Astrocyte of the spinal cord (primary cell): ENCODE data around the gene SPSB3.
A peak's percentile ranks its signal among the peaks of the same experiment; 100 is the strongest.

Experiments used
- DNase-seq: peaks from one replicate; pipeline ENCODE4 v3.0.0; 2011; ENCODE audit warnings: low read depth, low spot score
- H3K4me3 ChIP-seq: 2 replicates; pipeline ENCODE4 v1.5.1; 2011; ENCODE audit warnings: low read depth, mild to moderate bottlenecking, low read length, moderate library complexity
- CTCF ChIP-seq: IDR thresholded peaks from 2 replicates; pipeline ENCODE4 v1.5.1; 2012; ENCODE audit warnings: low read depth, mild to moderate bottlenecking, low read length, inconsistent platforms
- in situ Hi-C: cut with HindIII; loops from 2 replicates; pipeline ENCODE4 v1.10.0; 2017; ENCODE audit warnings: low sequenced_read_pairs

SPSB3 gene

DNA sequence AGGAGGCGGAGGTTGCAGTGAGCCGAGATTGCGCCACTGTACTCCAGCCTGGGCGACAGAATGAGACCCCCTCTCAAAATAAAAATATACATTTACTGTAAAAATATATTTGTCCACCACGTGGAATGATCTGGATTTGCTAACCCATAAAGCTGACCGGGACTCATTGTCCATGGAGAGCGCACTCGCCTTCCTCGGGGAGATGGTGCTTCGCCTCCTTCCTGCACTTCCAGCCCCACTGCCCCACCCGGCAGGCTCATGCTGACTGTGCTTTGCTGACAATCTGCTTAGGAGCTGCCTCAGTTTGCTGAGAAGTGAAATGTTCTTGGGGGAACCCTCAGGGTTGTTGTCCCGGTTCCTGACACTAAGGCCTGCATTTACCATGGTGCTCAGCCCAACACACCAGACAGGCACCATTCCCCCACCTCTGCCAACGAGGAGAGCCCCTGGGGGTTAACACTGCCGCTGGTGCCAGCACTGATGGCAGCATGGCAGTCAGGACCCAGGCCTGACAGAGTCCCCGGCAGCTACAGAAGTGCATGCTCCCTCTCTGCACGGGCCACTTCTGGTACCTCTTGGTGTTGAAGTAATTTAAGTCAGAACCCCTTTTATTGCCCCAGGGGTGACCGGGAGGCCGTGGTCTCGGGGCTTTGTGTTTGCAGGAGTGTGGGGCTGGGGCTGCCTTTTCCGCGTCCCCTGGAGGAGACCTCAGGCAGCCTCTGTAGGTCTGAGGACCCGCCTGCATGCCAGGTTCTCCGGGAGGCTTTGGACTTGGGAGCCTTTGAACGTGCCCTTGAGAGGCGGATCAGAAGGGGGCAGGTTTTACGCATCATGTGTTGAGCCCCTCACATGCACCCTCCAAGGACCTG lies 2.8 kb upstream of the SPSB3 start:
- in situ Hi-C loops = no loop called here
- TF ChIP-seq CTCF = no peak
- DNase-seq = no peak
- H3K4me3 ChIP-seq = no peak overlapping the region

DNA sequence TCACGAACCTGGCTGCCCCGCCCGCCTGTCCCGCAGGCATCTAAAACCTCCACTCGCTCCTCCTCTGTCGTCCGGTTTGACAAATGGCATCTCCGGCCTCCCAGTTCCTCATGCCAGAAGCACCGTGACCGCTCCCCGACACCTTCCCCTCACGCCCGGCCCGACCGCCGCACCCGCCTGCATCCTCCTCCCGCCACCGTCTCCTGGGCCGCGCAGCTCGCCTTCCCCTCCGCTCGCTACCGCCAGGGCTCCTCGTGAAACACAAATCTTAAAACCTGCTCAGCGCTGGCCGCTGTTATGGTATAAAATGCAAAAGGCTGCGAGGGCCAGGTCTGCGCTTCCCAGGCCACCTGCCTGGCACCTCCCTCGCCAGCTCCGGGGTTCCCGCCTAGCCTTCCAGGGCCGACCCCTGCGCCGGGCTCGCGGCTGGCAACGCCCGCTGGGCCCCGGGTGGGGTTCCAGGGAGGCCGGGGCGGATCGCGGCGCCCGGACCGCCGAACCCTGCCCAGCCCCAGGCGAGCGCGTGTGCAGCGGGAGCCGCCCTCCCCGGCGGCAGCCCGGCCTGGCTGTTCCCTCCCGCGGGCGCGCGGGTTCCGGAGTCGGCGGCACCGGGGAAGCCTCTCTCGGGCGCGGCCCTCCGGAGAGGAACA lies 488 bp downstream of the SPSB3 start:
- in situ Hi-C loops = no loop called here
- H3K4me3 ChIP-seq = peak overlapping the region; percentile 71
- TF ChIP-seq CTCF = no peak
- no peak for DNase-seq

GRCh38 chr16:1781254-1781653 lies 1.1 kb downstream of the SPSB3 start:
- no peak for DNase-seq
- in situ Hi-C loops = no loop called here
- H3K4me3 ChIP-seq = peak overlapping the region; percentile 71
- TF ChIP-seq CTCF = no peak

- DNase-seq = no peak
- no peak for TF ChIP-seq CTCF
- in situ Hi-C loops = no loop called here
- no peak overlapping the region for H3K4me3 ChIP-seq
Measured at GRCh38 chr16:1780677-1781072, 1.7 kb downstream of the SPSB3 start.

DNA sequence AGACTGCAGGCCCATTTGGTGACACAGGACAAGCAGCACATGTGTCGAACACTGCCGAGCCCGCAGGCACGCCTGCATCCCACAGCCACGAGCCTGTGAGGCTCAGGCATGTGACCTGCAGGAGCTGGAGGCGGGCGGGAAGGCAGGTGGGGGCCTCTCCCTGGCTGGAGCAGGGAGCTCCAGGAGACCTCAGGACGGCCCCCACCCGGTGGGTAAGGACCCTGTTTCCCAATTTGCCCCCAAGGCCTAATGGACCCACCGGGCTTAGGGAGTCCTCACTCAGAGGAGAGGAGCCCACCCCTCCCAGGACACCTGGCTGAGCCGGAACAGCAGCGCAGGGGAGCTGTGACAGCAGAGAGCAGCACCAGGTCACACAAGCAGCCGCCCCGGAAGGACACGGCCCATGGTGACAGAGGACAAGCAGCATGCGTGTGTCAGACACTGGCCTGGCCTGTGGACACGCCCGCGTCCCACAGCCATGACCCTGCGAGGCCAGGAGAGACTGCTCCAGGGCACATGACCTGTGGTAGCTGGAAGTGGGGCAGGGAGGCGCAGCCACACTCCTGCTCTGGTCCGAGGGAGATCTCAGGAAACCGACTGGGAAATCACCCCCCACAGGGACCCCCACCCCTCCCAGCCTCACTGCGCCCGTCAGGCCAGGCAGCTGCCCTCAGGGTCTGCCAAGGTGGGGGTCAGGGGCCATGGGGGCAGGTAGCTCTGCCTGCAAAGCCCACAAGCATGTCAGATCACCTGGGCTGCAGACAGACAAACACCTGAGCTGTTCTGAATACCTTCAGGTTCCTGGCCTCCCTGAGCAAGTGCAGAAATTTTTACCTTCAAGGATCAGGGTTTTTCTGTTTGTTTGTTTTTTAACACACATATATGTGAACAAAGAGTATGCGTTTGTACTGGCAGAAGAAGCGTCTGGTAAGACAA lies 2.4 kb downstream of the SPSB3 start:
- in situ Hi-C loops = no loop called here
- no peak for DNase-seq
- no peak overlapping the region for H3K4me3 ChIP-seq
- no peak for TF ChIP-seq CTCF

DNA sequence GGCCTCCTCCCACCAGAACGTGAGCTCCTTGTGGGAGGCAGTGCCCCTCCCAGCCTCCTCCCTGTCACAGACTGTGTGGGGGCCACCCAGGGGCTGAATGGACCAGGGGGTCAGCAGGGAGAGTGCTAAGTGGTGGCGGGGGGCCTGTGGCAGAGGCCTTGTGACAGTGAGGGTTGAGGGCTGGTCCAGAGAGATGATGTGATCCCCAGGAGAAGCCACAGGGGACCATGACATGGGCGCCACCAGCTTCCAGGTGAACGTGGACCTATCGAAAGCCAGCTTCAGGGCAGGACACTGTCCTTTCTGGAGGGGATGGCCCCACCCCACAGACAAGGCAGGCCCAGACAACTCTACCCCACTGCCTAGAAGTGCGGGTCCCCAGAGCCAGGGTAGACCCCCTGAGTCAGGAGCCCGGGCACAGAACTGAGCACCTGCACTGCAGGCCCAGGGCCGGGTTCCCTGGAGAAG lies 3.1 kb downstream of the SPSB3 start:
- TF ChIP-seq CTCF = no peak
- H3K4me3 ChIP-seq = no peak overlapping the region
- DNase-seq = no peak
- in situ Hi-C loops = no loop called here
